ENCODE results near the gene RAPGEF2. TPM values are rescaled to one million over a fixed set of nuclear protein-coding genes. Genes with fewer than 3 reads are reported as not detected.

RAPGEF2 gene
- total and polyA plus RNA-seq, 2 of the 8 experiments (the other 6 are each of a cell fraction or from before 2014, with no cell fraction given) = 24.4 to 48.6 TPM

DNA sequence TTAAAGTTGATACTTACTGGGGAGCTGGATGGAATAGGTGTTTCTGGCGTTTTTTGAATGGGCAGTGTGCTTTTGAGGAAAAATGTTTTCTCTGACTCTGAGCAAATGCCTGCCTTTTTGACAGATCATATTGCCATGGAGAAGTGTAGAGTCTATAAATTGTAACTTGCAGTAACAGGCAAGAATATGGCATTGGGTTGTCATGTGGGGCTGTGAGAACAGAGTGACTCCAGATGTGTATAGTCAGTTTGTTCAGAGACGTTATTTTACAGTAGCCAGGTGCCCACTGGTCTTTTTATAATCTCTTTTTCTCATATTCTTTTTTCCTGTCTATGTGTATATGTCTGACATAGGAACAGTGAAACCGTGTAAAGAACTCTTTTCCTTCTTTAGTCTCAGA, 40.8 kb downstream of the RAPGEF2 start:
- 76% methylated on average over 3 of the region's 3 CpGs; no CpG with 5 or more reads in 1 of the 2 experiments for WGBS, 2 experiments (ENCODE audit: extremely low coverage in 1 of 2, insufficient coverage in 1 of 2, insufficient read length in 1 of 2, insufficient replicate concordance in 2 of 2, low coverage in 1 of 2, low lambda C conversion rate in 2 of 2, missing lambda C conversion rate in 1 of 2)
- H3K4ac ChIP-seq (replicated peaks; ENCODE audit: insufficient read length, low read depth, low read length) = no peak overlapping the region
- H4K91ac ChIP-seq (replicated peaks; ENCODE audit: insufficient read length, low read length) = no peak overlapping the region
- no peak overlapping the region for H4K5ac ChIP-seq (ENCODE audit: insufficient read length, low read depth, low read length)
- no peak overlapping the region for H2BK12ac ChIP-seq (ENCODE audit: low read depth, low read length)
- FAIRE-seq = no peak
- H3K27me3 ChIP-seq (replicated peaks in 1 of 4; ENCODE audit: control insufficient read depth in 3 of 4, extremely low read depth in 1 of 4, insufficient read depth in 3 of 4, low read length in 3 of 4) = no peaks in the 10 kb centered on the region
- H2AFZ ChIP-seq (ENCODE audit: low read length) = no peak overlapping the region
- H3K56ac ChIP-seq (replicated peaks; ENCODE audit: insufficient read length, low read depth, low read length) = no peak overlapping the region
- no peak for DNase-seq (ENCODE audit: low read depth in 1 of 2, low spot score in 2 of 2)
- H2AK5ac ChIP-seq (ENCODE audit: low read depth, low read length) = no peak overlapping the region
- H2BK120ac ChIP-seq (replicated peaks; ENCODE audit: low read depth, low read length) = no peak overlapping the region
- H3K36me3 ChIP-seq (ENCODE audit: control insufficient read depth in 2 of 4, insufficient read depth in 4 of 4, low read length in 3 of 4) = no peaks in the 10 kb centered on the region
- H3K9ac ChIP-seq (replicated peaks in 1 of 4; ENCODE audit: extremely low read depth in 1 of 4, low read depth in 3 of 4, low read length in 3 of 4) = no peak overlapping the region
- no peak overlapping the region for H2BK5ac ChIP-seq (ENCODE audit: low read depth, low read length)
- no peak overlapping the region for H3K4me3 ChIP-seq (ENCODE audit: extremely low read depth in 1 of 4, insufficient read depth in 2 of 4, low read depth in 3 of 4, low read length in 4 of 4)
- ChIA-PET CTCF (ENCODE audit: partially characterized antibody) (interaction anchor here (0.8 kb wide), 1 partner anchor 292 kb away, joined by 3 read pairs; no protein-coding TSS in a partner anchor), POLR2A (ENCODE audit: partially characterized antibody) (no interaction called here)
- H3K14ac ChIP-seq (ENCODE audit: insufficient read length) = no peak overlapping the region
- no peak overlapping the region for H4K8ac ChIP-seq (ENCODE audit: extremely low read depth, insufficient read depth, low read length)
- no peak overlapping the region for H2BK20ac ChIP-seq (ENCODE audit: low read length)
- no peak overlapping the region for H3K27ac ChIP-seq (ENCODE audit: low read depth, low read length)
- H3K4me1 ChIP-seq (replicated peaks in 1 of 4; ENCODE audit: control insufficient read depth in 3 of 4, insufficient read depth in 4 of 4, low read length in 3 of 4) = peaks cover 0 to 3% (median 0%) of the 10 kb centered on the region in 4 experiments; a peak in 1 of 7 replicates
- no peaks in the 10 kb centered on the region for H3K9me3 ChIP-seq (ENCODE audit: insufficient read depth in 2 of 2, low read depth in 1 of 2, low read length in 1 of 2)
- no peak overlapping the region for H3K4me2 ChIP-seq (ENCODE audit: insufficient read depth in 1 of 2, low read depth in 2 of 2, low read length in 2 of 2)
- H4K20me1 ChIP-seq (replicated peaks in 1 of 2; ENCODE audit: control insufficient read depth in 1 of 2, insufficient read depth in 2 of 2, low read length in 2 of 2) = no peaks in the 10 kb centered on the region
- no peak overlapping the region for H3K18ac ChIP-seq (ENCODE audit: extremely low read depth, low read length)
- H3K23me2 ChIP-seq (ENCODE audit: low read depth, low read length) = no peaks in the 10 kb centered on the region
- no peak overlapping the region for H3K23ac ChIP-seq (ENCODE audit: insufficient read length)
- H3K79me2 ChIP-seq (ENCODE audit: control insufficient read depth in 1 of 2, insufficient read depth in 2 of 2, low read length in 2 of 2) = peaks cover 6 to 96% of the 10 kb centered on the region in 2 experiments; a peak in 3 of 4 replicates
- no peak overlapping the region for H2BK15ac ChIP-seq (ENCODE audit: low read length)
- H3K79me1 ChIP-seq (ENCODE audit: low read depth, low read length) = peaks cover 2% of the 10 kb centered on the region; the same call in 1 of the 2 replicates
- TF ChIP-seq TAF7 (optimal IDR thresholded peaks at IDR 0.05; ENCODE audit: borderline replicate concordance, low read depth, low read length) (no peak), SRF (IDR thresholded peaks at IDR 0.05; ENCODE audit: low read depth, low read length) (no peak), CHD1 (IDR thresholded peaks at IDR 0.05; ENCODE audit: low read depth, low read length) (no peak), RBBP5 (IDR thresholded peaks at IDR 0.05; ENCODE audit: borderline replicate concordance, low read depth, low read length) (no peak), RXRA (IDR thresholded peaks at IDR 0.05; ENCODE audit: insufficient read depth, low read depth, low read length) (no peak), CBX8 (IDR thresholded peaks at IDR 0.05; ENCODE audit: borderline replicate concordance, low read depth, low read length) (no peak), EZH2 (IDR thresholded peaks at IDR 0.05; ENCODE audit: low read depth, low read length, severe bottlenecking) (no peak), SAP30 (IDR thresholded peaks at IDR 0.05; ENCODE audit: insufficient read depth, insufficient replicate concordance, low read length) (no peak), CBX5 (IDR thresholded peaks at IDR 0.05; ENCODE audit: low read depth, low read length) (no peak), CREB1 (IDR thresholded peaks at IDR 0.05) (no peak)
- TF ChIP-seq, protein P1, sequence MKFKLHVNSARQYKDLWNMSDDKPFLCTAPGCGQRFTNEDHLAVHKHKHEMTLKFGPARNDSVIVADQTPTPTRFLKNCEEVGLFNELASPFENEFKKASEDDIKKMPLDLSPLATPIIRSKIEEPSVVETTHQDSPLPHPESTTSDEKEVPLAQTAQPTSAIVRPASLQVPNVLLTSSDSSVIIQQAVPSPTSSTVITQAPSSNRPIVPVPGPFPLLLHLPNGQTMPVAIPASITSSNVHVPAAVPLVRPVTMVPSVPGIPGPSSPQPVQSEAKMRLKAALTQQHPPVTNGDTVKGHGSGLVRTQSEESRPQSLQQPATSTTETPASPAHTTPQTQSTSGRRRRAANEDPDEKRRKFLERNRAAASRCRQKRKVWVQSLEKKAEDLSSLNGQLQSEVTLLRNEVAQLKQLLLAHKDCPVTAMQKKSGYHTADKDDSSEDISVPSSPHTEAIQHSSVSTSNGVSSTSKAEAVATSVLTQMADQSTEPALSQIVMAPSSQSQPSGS (IDR thresholded peaks at IDR 0.05; ENCODE audit: low read length) = no peak
- TF ChIP-seq, protein P2, sequence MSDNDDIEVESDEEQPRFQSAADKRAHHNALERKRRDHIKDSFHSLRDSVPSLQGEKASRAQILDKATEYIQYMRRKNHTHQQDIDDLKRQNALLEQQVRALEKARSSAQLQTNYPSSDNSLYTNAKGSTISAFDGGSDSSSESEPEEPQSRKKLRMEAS (IDR thresholded peaks at IDR 0.05) = no peak

Data from H1 (cell line).